GM21786 (cell line): ENCODE results near the gene ZNF678.
"Not testable (repeated sequence)": the region's sequence is repeated elsewhere in the genome, so short reads cannot be mapped to it uniquely, and the experiment has no call there.

ENCODE experiments used
- ATAC-seq: cut with Tn5 transposase; IDR thresholded peaks from one replicate; pipeline ENCODE4 v1.9.1; 2021; ENCODE audit not compliant: unreplicated experiment

The ZNF678 gene

DNA sequence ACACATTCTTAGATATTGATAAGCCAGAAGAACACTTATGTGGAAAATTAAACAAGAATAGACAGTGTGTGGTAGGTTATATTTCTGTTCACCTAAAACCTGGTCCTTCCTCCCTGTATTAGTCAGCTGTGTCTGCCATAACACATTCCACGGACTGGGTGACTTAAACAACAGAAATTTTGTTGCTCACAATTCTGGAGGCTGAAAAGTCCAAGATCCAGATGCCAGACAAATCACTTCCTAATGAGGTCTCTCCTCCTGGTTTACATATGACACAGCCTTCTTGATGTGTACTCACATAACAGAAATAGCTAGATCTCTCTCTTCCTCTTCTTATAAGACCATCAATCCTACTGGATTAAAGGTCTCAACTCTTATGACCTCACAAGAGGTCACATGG is 146.1 kb downstream of the ZNF678 start:
- no peak for ATAC-seq

- not testable (repeated sequence) for ATAC-seq
These were observed 147.1 kb downstream of the ZNF678 start for GRCh38 chr1:227710474-227710873.

DNA sequence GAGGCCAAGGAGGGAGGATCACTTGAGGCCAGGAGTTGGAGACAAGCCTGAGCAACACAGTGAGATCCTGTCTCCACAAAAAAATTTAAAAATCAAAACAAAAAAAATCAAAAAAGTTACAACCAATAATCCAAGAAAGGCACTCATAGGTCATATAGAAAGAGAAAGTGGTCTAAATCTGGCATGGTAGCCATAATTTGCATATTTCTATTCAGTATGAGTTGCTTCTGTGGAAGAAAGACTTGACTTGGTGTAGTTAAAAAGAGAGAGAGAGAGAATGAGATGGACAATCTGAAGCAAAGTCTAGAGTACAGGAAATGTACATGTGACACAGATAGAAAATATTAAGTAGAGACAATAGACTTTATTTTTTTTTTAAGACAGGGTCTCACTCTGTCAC is 149.3 kb downstream of the ZNF678 start:
- ATAC-seq, result peak; percentile 86

- ATAC-seq, result no peak
These were observed 155.6 kb downstream of the ZNF678 start for GRCh38 chr1:227718932-227719331.

- no peak for ATAC-seq
These were observed 160.1 kb downstream of the ZNF678 start for GRCh38 chr1:227723474-227723873.

DNA sequence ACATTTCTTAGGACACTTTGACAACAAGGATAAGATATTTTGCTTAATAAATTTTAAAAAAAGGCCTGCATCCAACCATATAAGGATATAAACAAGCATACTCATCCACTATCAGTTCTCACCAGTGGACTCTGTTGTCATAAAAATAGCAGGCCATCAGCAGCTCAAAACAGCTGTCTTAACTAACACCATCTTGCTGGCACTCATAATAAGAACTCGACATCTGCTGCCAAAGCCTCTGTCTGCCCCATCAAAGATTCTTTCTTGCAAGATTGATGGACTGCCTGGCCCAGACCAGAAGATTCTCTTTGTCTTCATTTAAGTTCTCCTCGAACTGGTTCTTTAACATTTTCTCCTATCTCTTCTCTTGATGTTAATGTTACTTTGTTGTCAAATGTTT is 161.7 kb downstream of the ZNF678 start:
- no peak for ATAC-seq

GRCh38 chr1:227726318-227726717 is 163.0 kb downstream of the ZNF678 start:
- ATAC-seq, result no peak
